NCI-H446 (cell line): ENCODE results near the gene SLC44A2.
A peak's percentile ranks its signal among the peaks of the same experiment; 100 is the strongest.

Source experiments
- DNase-seq, 2 experiments: peaks; one replicate each; lab custom pipeline; 2025; lab: John Stamatoyannopoulos, UW

The SLC44A2 gene

DNA sequence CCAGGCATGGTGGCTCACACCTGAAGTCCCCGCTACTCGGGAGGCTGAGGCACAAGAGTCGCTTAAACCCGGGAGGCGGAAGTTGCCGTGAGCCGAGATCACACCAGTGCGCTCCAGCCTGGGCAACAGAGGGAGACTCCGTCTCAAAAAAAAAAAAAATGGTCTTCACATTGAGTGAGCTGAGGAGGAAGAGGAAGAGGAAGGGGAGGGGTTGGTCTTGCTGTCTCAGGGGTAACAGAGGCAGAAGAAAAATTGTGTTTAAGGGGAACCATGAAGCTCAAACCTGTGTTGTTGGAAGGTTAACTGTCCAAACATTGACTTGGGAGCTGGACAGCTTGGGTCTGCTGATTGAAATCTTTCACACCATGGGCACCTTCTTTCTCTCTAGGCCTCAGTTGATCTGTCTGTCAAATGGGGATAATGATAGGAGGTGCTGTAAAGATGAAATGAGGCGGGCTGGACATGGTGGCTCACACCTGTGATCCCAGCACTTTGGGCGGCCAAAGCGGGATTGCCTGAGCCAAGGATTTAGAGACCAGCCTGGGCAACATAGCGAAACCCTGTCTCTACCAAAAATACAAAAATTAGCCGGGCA, 9.8 kb upstream of the SLC44A2 start:
- DNase-seq, result no peak

DNA sequence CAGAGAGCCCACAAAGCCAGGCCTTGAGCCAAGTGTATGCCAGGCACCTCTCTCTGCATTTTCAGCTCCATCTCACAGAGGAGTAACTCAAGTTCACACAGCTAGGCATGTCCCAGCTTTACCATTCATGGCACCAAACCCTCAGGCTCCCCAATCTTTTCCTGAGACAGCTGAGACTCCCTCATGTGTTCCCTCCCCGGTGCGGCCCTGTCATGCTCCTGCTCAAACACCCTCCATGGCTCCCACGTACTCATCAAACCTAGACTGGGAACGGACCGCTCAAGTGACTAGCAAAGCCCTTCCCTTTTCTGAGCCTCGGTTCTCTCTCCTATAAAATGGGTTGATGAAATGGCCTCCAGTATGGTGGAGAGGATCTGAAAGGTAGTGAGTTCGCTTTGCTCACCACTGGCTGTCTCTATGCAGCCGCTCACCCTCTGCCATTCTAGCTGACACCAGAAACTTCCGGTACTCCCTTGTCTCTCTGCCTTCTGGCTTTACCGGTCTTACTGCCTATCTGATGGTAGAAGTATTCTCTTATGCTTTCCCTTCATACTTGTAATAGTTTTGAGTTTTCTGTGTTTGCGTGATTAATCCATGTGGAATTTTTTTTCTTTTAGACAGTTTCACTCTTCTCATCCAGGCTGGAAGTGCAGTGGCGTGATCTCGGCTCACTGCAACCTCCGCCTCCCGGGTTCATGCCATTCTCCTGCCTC, 7.8 kb upstream of the SLC44A2 start:
- no peak for DNase-seq

DNA sequence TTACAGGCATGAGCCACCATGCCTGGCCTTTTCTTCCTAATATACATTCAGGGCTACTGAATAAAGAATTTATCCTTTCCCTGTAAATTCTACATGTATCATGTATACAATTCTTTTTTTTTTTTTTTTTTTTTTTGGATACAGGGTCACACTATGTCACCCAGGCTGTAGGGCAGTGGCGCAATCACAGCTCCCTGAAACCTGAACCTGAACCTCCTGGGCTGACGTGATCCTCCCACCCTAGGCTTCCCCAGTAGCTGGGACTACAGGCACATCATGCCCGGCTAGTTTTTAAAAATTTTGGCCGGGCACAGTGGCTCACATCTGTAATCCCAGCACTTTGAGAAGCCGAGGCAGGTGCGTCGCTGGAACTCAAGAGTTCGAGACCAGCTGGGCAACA, 6.5 kb upstream of the SLC44A2 start:
- no peak for DNase-seq

DNA sequence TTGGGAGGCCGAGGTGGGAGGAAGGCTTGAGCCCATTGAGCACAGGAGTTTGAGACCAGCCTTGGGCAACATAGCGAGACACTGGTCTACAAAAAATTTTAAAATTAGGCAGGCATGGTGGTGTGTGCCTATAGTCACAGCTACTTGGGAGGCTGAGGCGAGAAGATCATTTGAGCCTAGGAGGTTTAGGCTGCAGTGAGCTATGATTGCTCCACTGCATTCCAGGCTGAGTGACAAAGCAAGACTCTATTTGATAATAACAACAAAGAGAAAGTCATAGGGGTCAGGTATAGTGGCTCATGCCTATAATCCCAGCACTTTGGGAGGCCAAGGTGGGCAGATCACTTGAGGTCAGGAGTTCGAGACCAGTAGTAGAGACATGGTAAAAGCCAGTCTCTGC, 4.6 kb upstream of the SLC44A2 start:
- no peak for DNase-seq

DNA sequence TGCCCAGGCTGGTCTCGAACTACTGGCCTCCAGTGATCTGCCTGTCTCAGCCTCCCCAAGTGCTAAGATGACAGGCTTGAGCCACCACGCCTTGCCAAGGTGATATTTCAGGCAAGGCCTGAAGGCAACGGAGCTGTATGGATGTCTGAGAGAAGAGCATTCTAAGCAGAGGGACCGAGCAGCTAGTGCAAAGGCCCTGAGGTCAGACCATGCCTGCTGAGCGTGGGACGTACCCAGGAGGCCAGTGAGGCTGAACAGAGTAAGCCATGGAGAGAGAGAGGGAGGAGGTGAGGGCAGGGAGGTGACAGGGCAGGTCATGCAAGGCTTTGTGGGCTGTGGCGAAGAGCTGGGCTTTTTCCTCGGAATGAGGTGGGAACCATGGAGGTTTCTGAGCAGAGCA, 3.4 kb upstream of the SLC44A2 start:
- no peak for DNase-seq

DNA sequence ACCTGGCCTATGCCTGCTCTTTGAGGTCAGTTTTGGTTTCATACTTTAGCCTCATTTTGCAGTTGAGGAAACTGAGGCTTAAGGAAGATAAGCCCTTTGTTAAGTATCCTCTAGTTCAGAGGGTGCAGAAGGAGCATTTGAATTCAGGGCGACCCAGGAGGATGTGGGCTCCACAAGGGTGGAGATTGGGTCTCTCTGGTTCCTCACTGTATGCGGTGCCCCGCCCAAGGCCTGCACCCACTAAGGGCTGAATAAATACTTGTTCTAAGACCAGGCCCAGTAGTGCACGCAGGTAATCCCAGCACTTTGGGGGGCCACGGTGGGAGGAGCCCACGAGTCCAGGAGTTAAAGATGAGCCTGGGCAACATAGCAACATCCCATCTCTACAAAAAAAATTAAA, 768 bp upstream of the SLC44A2 start:
- no peak for DNase-seq

DNA sequence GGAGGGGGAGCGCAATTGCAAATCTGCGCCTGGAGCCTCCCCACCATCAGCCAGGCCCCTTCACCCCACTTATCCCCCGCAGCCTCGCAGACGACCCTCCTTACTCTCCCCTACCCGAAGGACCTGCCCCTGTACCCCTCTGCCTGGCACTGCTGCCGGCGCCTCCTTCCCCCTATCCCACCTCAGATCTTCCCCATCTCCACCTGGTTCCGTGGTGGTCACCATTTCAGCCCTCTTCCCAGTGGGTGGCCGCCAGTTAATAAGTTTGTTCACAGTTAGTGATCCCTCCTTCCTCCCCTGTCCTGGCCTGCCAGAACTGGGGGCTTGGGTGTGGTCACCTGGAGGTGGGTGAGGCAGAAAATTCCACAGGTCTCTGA, 397 bp downstream of the SLC44A2 start:
- no peak for DNase-seq

DNA sequence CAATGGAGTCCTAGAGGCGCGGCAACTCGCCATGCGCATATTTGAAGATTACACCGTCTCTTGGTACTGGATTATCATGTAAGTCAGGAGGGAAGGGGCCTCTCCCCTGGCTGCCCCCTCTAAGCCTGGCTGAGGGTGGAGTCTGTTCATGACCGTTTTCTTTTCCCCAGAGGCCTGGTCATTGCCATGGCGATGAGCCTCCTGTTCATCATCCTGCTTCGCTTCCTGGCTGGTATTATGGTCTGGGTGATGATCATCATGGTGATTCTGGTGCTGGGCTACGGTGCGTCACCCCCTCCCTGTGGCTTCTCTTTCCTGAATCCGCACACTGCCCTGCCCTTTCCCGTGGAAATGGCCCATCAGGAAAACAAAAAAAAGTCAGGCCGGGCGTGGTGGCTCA, 6.5 kb downstream of the SLC44A2 start:
- no peak for DNase-seq

DNA sequence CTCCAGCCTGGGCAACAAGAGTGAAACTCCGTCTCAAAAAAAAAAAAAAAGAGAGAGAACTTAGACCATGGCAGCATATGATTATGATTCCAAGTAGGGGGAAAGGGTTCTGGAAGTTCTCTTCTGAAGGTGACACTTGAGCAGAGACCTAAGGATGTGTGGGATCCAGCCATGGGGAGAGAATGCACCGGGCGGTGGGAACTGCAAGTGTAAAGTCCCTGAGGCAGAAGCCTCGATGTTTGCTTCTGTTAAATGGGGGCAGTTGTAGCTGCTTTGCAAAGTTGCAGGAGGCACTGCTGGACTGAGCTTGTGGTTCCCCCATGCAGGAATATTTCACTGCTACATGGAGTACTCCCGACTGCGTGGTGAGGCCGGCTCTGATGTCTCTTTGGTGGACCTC, 9.1 kb downstream of the SLC44A2 start:
- DNase-seq, result no peak

DNA sequence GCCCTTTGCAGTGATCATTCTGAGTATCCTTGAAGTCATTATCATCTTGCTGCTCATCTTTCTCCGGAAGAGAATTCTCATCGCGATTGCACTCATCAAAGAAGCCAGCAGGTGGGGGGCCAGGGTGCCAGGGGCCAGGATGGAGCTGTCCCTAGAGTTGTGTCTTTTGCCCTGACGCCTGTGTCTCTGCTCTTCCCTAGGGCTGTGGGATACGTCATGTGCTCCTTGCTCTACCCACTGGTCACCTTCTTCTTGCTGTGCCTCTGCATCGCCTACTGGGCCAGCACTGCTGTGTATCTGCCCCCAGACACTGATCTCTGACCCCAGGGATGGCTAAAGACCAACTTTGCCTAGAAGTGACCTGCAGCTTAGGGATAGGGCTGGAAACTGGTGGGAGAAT, 9.6 kb downstream of the SLC44A2 start:
- DNase-seq, result no peak

DNA sequence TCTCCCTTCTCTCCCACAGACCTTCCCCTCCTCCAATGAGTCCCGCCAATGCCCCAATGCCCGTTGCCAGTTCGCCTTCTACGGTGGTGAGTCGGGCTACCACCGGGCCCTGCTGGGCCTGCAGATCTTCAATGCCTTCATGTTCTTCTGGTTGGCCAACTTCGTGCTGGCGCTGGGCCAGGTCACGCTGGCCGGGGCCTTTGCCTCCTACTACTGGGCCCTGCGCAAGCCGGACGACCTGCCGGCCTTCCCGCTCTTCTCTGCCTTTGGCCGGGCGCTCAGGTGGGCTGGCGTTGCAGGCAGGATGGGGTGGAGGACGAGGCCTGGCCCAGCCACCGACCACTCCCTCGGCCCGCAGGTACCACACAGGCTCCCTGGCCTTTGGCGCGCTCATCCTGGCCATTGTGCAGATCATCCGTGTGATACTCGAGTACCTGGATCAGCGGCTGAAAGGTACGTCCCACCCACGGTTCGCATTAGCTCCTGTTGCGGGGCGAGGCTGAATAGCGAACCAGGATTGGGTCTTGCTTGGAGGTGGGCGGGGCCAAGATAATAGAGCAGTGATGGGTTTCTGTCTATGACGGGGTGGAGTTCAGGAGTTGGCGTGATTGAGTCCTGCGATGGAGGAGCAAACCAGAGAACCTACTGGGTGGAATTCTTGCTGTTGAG, 11.1 kb downstream of the SLC44A2 start:
- no peak for DNase-seq

DNA sequence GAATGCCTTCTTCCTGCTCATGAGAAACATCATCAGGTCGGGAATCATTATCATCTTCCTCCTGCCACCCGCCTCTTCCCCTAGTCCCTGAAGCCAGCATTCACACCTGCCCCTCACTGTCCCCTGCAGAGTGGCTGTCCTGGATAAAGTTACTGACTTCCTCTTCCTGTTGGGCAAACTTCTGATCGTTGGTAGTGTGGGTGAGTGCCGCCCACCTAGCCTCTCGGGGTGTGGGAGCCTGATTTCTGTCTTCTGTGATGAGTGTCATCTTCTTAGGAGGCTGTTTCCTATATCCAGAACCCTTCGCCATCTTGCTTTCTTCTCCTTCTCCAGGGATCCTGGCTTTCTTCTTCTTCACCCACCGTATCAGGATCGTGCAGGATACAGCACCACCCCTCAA, 12.5 kb downstream of the SLC44A2 start:
- DNase-seq, result no peak

DNA sequence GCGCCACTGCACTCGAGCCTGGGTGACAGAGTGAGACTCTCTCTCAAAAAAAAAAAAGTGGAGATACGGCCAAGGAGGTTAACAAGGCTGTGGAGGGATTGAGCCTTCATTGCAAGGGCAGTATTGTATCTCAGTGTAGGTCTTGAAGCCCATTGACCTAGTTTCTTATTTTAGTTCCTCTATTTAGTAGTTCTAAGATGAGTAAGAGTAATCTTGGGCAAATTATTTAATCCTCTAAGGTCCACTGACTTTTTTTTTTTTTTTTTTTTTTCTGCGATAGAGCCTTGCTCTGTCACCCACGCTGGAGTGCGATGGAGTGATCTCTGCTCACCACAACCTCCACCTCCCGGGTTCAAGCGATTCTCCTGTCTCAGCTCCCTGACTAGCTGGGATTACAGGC, 14.5 kb downstream of the SLC44A2 start:
- DNase-seq, result no peak

DNA sequence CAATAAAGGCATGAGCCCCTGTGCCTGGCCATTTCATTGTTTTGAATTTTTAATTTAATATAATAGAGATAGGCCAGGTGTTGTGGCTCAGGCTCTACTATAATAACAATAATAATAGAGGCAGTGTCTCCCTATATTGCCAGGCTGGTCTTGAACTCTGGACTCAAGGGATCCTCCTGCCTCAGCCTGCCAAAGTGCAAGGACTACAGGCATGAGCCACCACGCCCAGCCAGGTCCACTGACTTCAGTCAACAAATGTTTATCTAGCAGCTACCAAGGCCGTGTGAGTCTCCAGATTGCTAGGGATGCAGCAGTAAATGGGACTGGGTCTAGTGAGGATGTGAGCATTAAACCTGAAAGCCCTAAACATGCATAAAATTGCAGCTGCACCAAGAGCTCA, 15.0 kb downstream of the SLC44A2 start:
- DNase-seq, result no peak

DNA sequence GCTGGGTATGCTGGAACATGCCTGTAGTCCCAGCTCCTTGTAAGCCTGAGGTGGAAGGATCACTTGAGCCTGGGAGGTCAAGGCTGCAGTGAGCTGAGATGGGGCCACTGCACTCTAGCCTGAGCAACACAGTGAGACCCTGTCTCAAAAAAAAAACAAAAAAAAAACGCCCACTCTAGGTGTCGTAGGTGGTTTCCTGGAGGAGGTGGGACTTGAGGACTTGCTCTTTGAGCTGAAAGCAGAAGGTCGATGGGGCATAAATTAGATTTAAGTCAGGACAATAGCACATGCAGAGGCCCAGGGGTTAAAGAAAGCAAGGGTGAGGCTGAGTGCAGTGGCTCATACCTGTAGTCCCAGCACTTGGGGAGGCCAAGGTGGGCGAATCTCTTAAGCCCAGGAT, 15.9 kb downstream of the SLC44A2 start:
- no peak for DNase-seq

DNA sequence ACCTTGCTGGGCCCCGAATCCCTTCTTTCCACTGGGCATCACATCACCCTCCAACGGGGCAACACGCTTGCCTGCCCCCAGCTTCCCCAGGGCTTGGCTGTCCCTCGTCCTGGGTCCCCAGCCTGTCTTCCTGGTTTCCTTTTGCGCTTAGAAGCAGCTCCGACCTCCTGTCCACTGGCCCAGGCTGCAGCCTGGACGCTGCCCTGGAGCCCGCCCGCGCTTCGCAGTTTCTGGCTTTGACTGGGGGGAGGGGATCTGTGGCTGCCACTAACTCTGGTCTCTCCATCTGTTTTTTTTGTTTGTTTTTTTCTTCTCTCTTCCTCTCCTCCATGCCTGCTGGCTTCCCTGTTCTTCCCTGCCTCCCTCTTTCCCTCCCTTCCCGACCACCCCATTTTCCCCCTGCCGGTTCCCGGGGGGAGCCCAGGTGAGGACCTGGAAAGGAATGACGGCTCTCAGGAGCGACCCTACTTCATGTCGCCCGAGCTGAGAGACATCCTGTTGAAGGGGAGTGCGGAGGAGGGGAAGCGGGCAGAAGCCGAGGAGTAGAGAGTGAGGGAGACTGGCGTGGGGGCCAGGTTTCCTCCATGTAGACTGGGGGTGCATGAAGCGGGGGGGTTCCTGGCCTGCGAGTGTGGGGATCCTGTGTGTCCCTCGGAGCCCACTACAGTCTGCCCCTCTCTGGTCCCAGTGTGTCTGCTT, 17.3 kb downstream of the SLC44A2 start:
- DNase-seq, result no peak

DNA sequence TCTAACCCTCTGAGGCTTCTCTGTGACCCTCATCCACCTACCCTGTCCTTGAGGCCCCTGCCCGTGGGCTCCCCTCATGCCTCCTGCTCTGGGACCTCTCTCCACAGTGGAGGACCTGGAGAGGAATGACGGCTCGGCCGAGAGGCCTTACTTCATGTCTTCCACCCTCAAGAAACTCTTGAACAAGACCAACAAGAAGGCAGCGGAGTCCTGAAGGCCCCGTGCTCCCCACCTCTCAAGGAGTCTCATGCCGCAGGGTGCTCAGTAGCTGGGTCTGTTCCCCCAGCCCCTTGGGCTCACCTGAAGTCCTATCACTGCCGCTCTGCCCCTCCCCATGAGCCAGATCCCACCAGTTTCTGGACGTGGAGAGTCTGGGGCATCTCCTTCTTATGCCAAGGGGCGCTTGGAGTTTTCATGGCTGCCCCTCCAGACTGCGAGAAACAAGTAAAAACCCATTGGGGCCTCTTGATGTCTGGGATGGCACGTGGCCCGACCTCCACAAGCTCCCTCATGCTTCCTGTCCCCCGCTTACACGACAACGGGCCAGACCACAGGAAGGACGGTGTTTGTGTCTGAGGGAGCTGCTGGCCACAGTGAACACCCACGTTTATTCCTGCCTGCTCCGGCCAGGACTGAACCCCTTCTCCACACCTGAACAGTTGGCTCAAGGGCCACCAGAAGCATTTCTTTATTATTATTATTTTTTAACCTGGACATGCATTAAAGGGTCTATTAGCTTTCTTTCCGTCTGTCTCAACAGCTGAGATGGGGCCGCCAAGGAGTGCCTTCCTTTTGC, 18.0 kb downstream of the SLC44A2 start:
- no peak for DNase-seq

DNA sequence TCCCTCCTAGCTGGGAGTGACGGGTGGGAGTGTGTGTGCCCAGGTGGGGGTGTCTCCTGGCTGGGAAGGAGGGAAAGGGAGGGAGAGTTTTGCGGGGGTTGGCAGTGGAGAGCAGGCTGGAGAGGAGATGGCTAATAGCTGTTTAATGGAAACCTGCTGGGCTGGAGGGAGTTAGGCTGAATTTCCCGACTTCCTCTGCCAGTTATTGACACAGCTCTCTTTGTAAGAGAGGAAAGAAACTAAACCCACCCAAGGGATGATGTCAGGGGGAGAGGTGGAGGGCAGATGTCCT, 18.6 kb downstream of the SLC44A2 start:
- no peak for DNase-seq

DNA sequence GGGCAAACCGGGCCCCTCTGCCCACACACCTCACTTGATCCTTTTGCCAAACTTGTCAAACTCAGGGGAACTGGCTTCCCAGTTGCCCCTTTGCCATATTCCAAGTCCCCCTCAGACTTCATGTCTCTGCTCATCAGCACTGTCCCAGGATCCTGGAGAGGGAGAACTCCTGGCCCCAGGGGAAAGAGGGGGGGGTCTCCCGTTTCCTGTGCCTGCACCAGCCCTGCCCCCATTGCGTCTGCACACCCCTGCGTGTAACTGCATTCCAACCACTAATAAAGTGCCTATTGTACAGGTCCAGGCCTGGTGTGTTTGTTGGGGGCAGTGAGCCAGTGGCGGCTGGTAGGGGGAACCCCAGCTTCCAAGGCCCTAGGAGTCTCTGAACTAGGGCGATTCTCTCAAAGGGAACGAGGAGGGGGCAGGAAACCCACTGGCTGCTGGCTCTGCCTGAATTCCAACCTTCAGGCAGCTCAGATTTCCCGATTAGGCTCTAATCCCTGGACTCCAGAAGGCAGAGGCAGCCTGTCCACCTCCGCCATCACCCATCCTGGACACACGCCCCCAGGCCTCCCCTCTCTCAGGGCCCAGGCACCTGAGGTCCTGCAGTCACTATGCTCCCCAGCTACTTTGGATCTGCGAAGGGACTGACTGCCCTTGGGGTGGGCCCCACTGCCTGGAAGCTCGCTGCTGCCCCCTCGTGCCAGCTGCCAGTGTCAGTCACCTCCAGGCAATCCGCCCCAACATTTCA, 19.1 kb downstream of the SLC44A2 start:
- peak; percentile 41 to 76 for DNase-seq

DNA sequence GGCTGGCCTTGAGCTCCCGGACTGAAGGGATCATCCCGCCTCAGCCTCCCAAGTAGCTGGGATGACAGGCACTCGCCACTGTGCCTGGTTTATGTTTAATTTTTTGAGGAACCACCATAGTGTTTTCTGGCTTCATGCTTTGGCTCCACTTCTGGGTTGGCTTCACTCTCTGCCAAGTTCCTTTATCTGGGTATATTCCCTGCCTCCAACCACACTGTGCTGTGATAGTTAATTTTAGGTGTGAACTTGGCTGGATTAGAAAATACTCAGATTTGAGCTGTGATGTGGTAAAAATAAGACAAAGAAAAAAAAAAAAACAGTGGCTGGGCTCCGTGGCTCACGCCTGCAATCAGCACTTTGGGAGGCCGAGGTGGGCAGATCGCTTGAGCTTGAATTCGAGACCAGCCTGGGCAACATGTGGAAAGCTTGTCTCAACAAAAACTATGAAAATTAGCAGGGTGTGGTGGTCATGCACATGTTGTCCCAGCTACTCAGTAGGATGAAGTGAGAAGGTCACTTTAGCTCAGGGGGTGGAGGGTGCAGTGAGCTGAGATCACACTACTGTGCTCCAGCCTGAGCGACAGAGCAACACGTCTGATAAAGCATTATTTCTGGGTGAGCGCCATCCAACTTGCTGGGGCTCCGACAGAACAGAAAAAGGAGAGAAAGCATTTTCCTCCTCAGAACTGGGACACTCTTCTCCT, 21.3 kb downstream of the SLC44A2 start:
- no peak for DNase-seq

DNA sequence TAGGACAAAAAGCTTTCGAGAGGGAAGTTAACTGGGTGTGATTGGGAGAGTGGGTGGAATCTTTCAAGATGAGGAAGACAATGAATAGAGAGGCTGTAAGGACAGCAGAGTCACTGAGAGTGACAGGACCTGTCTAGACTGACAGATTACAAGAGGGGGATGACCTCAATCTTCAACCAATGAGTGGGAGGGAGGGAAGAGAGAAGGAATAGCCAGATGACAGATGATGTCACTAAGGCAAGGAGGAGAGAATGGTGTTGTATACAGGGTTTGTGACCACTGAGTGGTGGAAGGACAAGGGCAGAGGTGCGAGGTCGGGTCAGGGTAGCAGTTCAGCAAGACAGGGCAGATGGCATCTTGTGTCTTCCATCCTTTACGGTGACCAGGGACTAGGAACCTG, 23.0 kb downstream of the SLC44A2 start:
- DNase-seq, result no peak
